OCI-LY7 (cell line): Measurements from ENCODE around the gene UBE2M. TPM values are rescaled to one million over a fixed set of nuclear protein-coding genes. Genes with fewer than 3 reads are reported as not detected.
"Not testable (repeated sequence)": the region's sequence is repeated elsewhere in the genome, so short reads cannot be mapped to it uniquely, and the experiment has no call there.

ENCODE experiments used
- BruUV-seq: library from RNA; stranded (reverse); fragments of 400-500 nt; replicated peaks from 2 replicates; lab custom pipeline; 2021; lab: Mats Ljungman, UMichigan
- CTCF ChIA-PET: fragments of 300-600 bp; sonication (Branson Sonifier 250); formaldehyde crosslinking; loops from one replicate; lab custom pipeline; 2022; ENCODE audit warnings: antibody characterized with exemption; ENCODE audit not compliant: unreplicated experiment; lab: Charles Lee
- POLR2A ChIA-PET: fragments of 300-600 bp; sonication (Branson Sonifier 250); formaldehyde crosslinking; loops from one replicate; lab custom pipeline; 2022; ENCODE audit warnings: antibody characterized with exemption; lab: Charles Lee
- DNase-seq: peaks from one replicate; pipeline ENCODE4 v3.0.0-alpha.2; 2015; ENCODE audit warnings: low spot score
- H2AFZ ChIP-seq: fragments of 200-600 bp; sonication (generic), shearing (Covaris generic); 2 replicates; pipeline ENCODE4 v1.6.1; 2014; ENCODE audit warnings: mild to moderate bottlenecking, antibody characterized with exemption, low read length, moderate library complexity
- H3K27ac ChIP-seq: fragments of 200-600 bp; sonication (generic); 2 replicates; pipeline ENCODE4 v1.5.1; 2014; ENCODE audit warnings: mixed run types, low read depth, mild to moderate bottlenecking, moderate library complexity, low read length, inconsistent platforms; ENCODE audit not compliant: poor library complexity, severe bottlenecking
- H3K36me3 ChIP-seq: fragments of 200-600 bp; sonication (generic); 2 replicates; pipeline ENCODE4 v1.6.1; 2014; ENCODE audit warnings: mild to moderate bottlenecking, antibody characterized with exemption, low read length, moderate library complexity, mixed read lengths; ENCODE audit not compliant: insufficient read depth
- H3K4me1 ChIP-seq: fragments of 200-600 bp; sonication (generic); 2 replicates; pipeline ENCODE4 v1.5.1; 2014; ENCODE audit warnings: mild to moderate bottlenecking, low read length; ENCODE audit not compliant: insufficient read depth, poor library complexity, severe bottlenecking
- H3K4me2 ChIP-seq: fragments of 200-600 bp; sonication (generic); 2 replicates; pipeline ENCODE4 v1.6.1; 2014; ENCODE audit warnings: mild to moderate bottlenecking, low read length
- H3K4me3 ChIP-seq: fragments of 200-600 bp; sonication (generic); 2 replicates; pipeline ENCODE4 v1.5.1; 2014; ENCODE audit warnings: mild to moderate bottlenecking, low read depth, low read length; ENCODE audit not compliant: poor library complexity, severe bottlenecking
- H3K79me2 ChIP-seq: fragments of 200-600 bp; sonication (generic); 2 replicates; pipeline ENCODE4 v1.6.1; 2016; ENCODE audit warnings: low read depth, mild to moderate bottlenecking, low read length, moderate library complexity, mixed read lengths; ENCODE audit not compliant: insufficient read depth
- H3K9me2 ChIP-seq: fragments of 200-600 bp; sonication (generic); 2 replicates; pipeline ENCODE4 v1.6.1; 2016; ENCODE audit warnings: mild to moderate bottlenecking, low read length, mixed read lengths; ENCODE audit not compliant: insufficient read depth
- H3K9me3 ChIP-seq: fragments of 200-600 bp; sonication (generic); 2 replicates; pipeline ENCODE4 v1.6.1; 2014; ENCODE audit warnings: mild to moderate bottlenecking, mixed run types, low read length, mixed read lengths
- H4K20me1 ChIP-seq: fragments of 200-600 bp; sonication (generic); 2 replicates; pipeline ENCODE4 v1.6.1; 2014; ENCODE audit warnings: mild to moderate bottlenecking, antibody characterized with exemption, low read length, moderate library complexity, mixed read lengths; ENCODE audit not compliant: insufficient read depth
- CTCF ChIP-seq: fragments of 200-600 bp; sonication (generic); conservative IDR thresholded peaks from 2 replicates; pipeline ENCODE4 v1.5.1; 2014; ENCODE audit warnings: mild to moderate bottlenecking, antibody characterized with exemption, low read length, moderate library complexity, mixed read lengths
- EZH2phosphoT487 ChIP-seq: fragments of 200-600 bp; sonication (generic); IDR thresholded peaks from 2 replicates; pipeline ENCODE4 v1.6.1; 2018; ENCODE audit warnings: low read depth, borderline replicate concordance, mild to moderate bottlenecking, mixed run types, antibody characterized with exemption, low read length, moderate library complexity, mixed read lengths
- intact Hi-C: fragments of 100-400 bp; cut with micrococcal nuclease; formaldehyde crosslinking; loops from one replicate; pipeline ENCODE4 v1.10.0; 2022; ENCODE audit not compliant: unreplicated experiment
- total RNA-seq, 2 experiments: library from RNA; depleted of rRNA in 1 of 2; stranded (reverse); fragments of >200 nt in 1 of 2; shearing (Covaris generic) in 1 of 2; gene quantifications; 2 replicates each; pipeline ENCODE4 v1.2.3, GENCODE V29; 2014 to 2022

UBE2M gene
- total RNA-seq, 2 experiments from 2014 or later: 101 to 117 TPM

DNA sequence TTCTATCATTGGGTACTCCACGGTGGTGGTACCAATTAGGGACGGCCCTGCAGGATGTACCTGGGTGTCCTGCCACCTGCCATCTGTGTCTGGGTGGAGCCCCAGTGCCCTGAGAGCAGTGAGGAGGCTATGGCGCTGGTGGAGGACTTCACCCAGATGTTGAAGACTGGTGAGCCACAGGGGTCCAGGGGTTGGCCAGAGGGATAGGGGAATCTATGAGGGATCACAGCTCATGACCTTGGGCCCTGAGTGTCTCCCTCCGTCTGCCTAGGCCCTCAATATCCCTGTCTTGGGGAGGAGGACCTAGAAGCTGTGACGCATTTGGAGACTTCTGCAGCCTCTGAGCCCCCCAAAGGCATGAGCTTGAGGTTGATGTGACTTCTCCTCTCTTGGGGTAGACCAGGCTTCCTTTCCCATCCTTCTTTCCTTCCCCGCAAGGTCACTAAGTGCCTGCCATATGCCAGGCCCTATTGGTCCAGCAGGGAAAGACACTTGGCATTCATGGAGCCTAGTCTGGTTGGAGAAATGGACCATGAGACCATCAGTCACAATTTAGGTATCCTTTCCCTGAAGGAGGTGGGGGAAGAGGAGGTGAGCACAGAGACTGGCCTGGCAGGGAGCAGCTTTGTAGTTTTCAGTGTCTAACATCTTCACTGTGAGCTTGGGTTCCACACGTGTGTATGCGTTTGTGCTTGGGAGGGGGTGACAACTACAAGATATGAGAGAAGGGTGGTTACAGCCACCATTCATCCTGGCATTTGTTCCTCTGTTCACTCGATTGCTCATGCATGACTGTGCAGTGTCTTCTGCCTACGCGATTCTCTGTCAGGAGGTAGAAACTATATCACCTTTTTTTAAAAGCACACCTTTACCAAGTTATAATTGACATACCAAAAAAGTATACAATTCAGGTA is 19.9 kb upstream of the UBE2M start:
- Histone ChIP-seq H3K79me2 (no peaks in the 10 kb centered on the region), H3K9me2 (no peaks in the 10 kb centered on the region), H4K20me1 (no peaks in the 10 kb centered on the region), H3K4me3 (peak overlapping the region; percentile 39), H3K36me3 (peaks cover 17% of the 10 kb centered on the region), H3K27ac (peak overlapping the region; percentile 32), H3K4me1 (peaks cover 35% of the 10 kb centered on the region), H3K4me2 (peak overlapping the region; percentile 72), H3K9me3 (no peaks in the 10 kb centered on the region), H2AFZ (peak overlapping the region; percentile 24; the same call in 1 of the 2 replicates)
- CTCF ChIA-PET: no interaction called here
- no peak for DNase-seq
- intact Hi-C loops: no loop called here
- no TSS peak for BruUV-seq
- POLR2A ChIA-PET: interaction anchor here (0.5 to 2.3 kb wide), 3 partner anchors 13 to 58 kb away, joined by 3 to 11 read pairs (median 6); partner anchors contain the start of gene ZBTB45
- TF ChIP-seq CTCF: no peak
- no peak for TF ChIP-seq EZH2phosphoT487

- intact Hi-C loops, DNase-seq, H3K9me3 ChIP-seq, H3K27ac ChIP-seq, H3K36me3 ChIP-seq, H3K9me2 ChIP-seq, BruUV-seq, H2AFZ ChIP-seq, H3K4me3 ChIP-seq, H3K79me2 ChIP-seq, H4K20me1 ChIP-seq, CTCF ChIA-PET, POLR2A ChIA-PET: not testable (repeated sequence)
- Histone ChIP-seq H3K4me1 (peaks cover 35% of the 10 kb centered on the region), H3K4me2 (peak overlapping the region; percentile 72; the same call in 1 of the 2 replicates)
These were observed 19.2 kb upstream of the UBE2M start for GRCh38 chr19:58577581-58577980.

- peak; percentile 89 for DNase-seq
- peaks cover 46% of the 10 kb centered on the region for H3K4me1 ChIP-seq
- H3K27ac ChIP-seq: peak overlapping the region; percentile 51
- H3K79me2 ChIP-seq: no peaks in the 10 kb centered on the region
- no peaks in the 10 kb centered on the region for H3K9me3 ChIP-seq
- no peaks in the 10 kb centered on the region for H4K20me1 ChIP-seq
- no peak for TF ChIP-seq EZH2phosphoT487
- no peaks in the 10 kb centered on the region for H3K9me2 ChIP-seq
- ChIA-PET CTCF (no interaction called here), POLR2A (interaction anchor here (0.6 to 1.0 kb wide), 3 partner anchors 61 to 360 kb away, joined by 4 to 5 read pairs (median 4); no protein-coding TSS in a partner anchor)
- TSS peak; percentile 79 for BruUV-seq
- peak overlapping the region; percentile 89 for H3K4me2 ChIP-seq
- H3K4me3 ChIP-seq: peak overlapping the region; percentile 76
- intact Hi-C loops: no loop called here
- peaks cover 12% of the 10 kb centered on the region; the same call in 1 of the 2 replicates for H3K36me3 ChIP-seq
- H2AFZ ChIP-seq: peak overlapping the region; percentile 67
These were observed 17.0 kb upstream of the UBE2M start for GRCh38 chr19:58575183-58576041.
